GM18858 (cell line): Measurements from ENCODE around the gene HEATR5B.
"Not testable (repeated sequence)": the region's sequence is repeated elsewhere in the genome, so short reads cannot be mapped to it uniquely, and the experiment has no call there.

Experiments used
- ATAC-seq: cut with Tn5 transposase; IDR thresholded peaks from one replicate; pipeline ENCODE4 v1.9.1; 2021; ENCODE audit not compliant: unreplicated experiment

The HEATR5B gene

GRCh38 chr2:37068686-37069085, 15.5 kb downstream of the HEATR5B start:
- no peak for ATAC-seq

GRCh38 chr2:37061776-37062175, 22.4 kb downstream of the HEATR5B start:
- ATAC-seq, result no peak

- no peak for ATAC-seq
Observed at GRCh38 chr2:37061013-37061711, 23.0 kb downstream of the HEATR5B start.

GRCh38 chr2:37060446-37060845, 23.7 kb downstream of the HEATR5B start:
- no peak for ATAC-seq

GRCh38 chr2:37059841-37060240, 24.3 kb downstream of the HEATR5B start:
- ATAC-seq, result no peak

GRCh38 chr2:37052600-37053332, 31.4 kb downstream of the HEATR5B start:
- ATAC-seq, result no peak

GRCh38 chr2:37039580-37039979, 44.6 kb downstream of the HEATR5B start:
- no peak for ATAC-seq

GRCh38 chr2:37037771-37038170, 46.4 kb downstream of the HEATR5B start:
- ATAC-seq, result no peak

- no peak for ATAC-seq
Observed at GRCh38 chr2:37029758-37030157, 54.4 kb downstream of the HEATR5B start.

GRCh38 chr2:37026050-37026449, 58.1 kb downstream of the HEATR5B start:
- no peak for ATAC-seq

GRCh38 chr2:37020887-37021796, 63.0 kb downstream of the HEATR5B start:
- ATAC-seq, result no peak

GRCh38 chr2:37020212-37020886, 63.8 kb downstream of the HEATR5B start:
- ATAC-seq, result no peak

- peak; percentile 3 for ATAC-seq
Observed at GRCh38 chr2:37013315-37013641, 70.9 kb downstream of the HEATR5B start.

- ATAC-seq, result peak; percentile 48
Observed at GRCh38 chr2:37011130-37011529, 73.0 kb downstream of the HEATR5B start.

GRCh38 chr2:37005118-37005868, 78.9 kb downstream of the HEATR5B start:
- ATAC-seq, result peak; percentile 100

GRCh38 chr2:37000988-37001556, 83.1 kb downstream of the HEATR5B start:
- no peak for ATAC-seq

- no peak for ATAC-seq
Observed at GRCh38 chr2:37000318-37000717, 83.9 kb downstream of the HEATR5B start.

GRCh38 chr2:36999416-36999815, 84.8 kb downstream of the HEATR5B start:
- ATAC-seq, result not testable (repeated sequence)

- no peak for ATAC-seq
Observed at GRCh38 chr2:36993841-36994620, 90.1 kb downstream of the HEATR5B start.
